Effector memory CD4-positive, alpha-beta T cell (primary cell): ENCODE data around the gene TSPAN5.

ENCODE experiments used
- DNase-seq, 3 donors: peaks; one replicate each; pipeline ENCODE4 v3.0.0-alpha.2; 2020
- H3K27ac ChIP-seq: 2 replicates; pipeline ENCODE4 v1.7.0; 2013; ENCODE audit warnings: mild to moderate bottlenecking, low read length, moderate library complexity; ENCODE audit not compliant: insufficient read depth, poor library complexity, severe bottlenecking
- H3K27me3 ChIP-seq: replicated peaks from 2 replicates; pipeline ENCODE4 v1.7.0; 2013; ENCODE audit warnings: mild to moderate bottlenecking, low read length; ENCODE audit not compliant: insufficient read depth, control insufficient read depth, poor library complexity, severe bottlenecking
- H3K36me3 ChIP-seq: 2 replicates; pipeline ENCODE4 v1.7.0; 2013; ENCODE audit warnings: mild to moderate bottlenecking, low read length, moderate library complexity; ENCODE audit not compliant: control insufficient read depth, insufficient read depth
- H3K4me1 ChIP-seq: 2 replicates; pipeline ENCODE4 v1.7.0; 2013; ENCODE audit warnings: low read length, mild to moderate bottlenecking; ENCODE audit not compliant: control insufficient read depth, insufficient read depth, poor library complexity, severe bottlenecking
- H3K4me3 ChIP-seq: 2 replicates; pipeline ENCODE4 v1.7.0; 2013; ENCODE audit warnings: low read length, low read depth, mild to moderate bottlenecking; ENCODE audit not compliant: insufficient read depth, poor library complexity, severe bottlenecking
- H3K9me3 ChIP-seq: 2 replicates; pipeline ENCODE4 v1.7.0; 2013; ENCODE audit warnings: mild to moderate bottlenecking, low read length, moderate library complexity; ENCODE audit not compliant: control insufficient read depth

Gene TSPAN5

DNA sequence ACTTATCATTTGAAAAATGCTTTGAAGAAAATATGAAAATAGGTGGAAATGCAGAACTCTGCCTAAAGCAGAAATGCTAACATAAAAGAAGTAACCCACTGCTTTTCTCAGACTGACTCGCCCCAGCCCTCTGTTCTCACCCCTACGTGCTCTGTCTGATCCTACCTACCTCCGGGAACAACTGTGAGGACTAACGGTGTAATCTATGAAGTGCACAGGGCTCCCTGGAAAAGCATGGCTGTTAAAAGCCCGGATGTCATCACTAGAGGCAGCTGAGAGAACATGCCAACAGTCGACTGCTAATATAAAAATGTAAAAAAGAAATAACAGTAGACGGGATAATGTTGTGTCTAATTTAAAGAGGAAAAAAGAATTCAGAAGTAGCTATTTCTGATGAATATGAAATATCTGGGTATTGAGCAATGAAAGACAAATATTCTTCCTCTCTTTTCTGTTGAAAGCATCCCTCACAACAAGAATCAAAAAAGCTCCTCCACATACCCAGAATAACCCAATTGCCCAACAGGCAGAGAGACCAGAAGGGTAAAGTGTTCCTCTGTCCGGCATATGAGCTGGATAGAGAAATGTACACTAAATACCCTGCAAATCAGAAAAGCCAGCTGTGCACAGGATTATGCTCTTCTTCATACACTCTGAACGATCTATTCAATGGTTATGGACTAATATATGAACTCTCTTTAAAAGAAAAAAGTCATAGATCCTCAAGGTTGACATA lies 130.7 kb downstream of the TSPAN5 start:
- H3K9me3 ChIP-seq: no peaks in the 10 kb centered on the region
- H3K27ac ChIP-seq: no peak overlapping the region
- no peak for DNase-seq
- H3K4me3 ChIP-seq: no peak overlapping the region
- H3K27me3 ChIP-seq: no peaks in the 10 kb centered on the region
- no peaks in the 10 kb centered on the region for H3K4me1 ChIP-seq
- no peaks in the 10 kb centered on the region for H3K36me3 ChIP-seq

GRCh38 chr4:98524230-98524629 lies 134.2 kb downstream of the TSPAN5 start:
- Histone ChIP-seq H3K9me3 (no peaks in the 10 kb centered on the region), H3K4me1 (no peaks in the 10 kb centered on the region), H3K27ac (no peak overlapping the region), H3K27me3 (no peaks in the 10 kb centered on the region), H3K4me3 (no peak overlapping the region), H3K36me3 (no peaks in the 10 kb centered on the region)
- no peak for DNase-seq

GRCh38 chr4:98522636-98523395 lies 135.6 kb downstream of the TSPAN5 start:
- Histone ChIP-seq H3K4me3 (no peak overlapping the region), H3K27ac (no peak overlapping the region), H3K27me3 (no peaks in the 10 kb centered on the region), H3K4me1 (no peaks in the 10 kb centered on the region), H3K9me3 (no peaks in the 10 kb centered on the region), H3K36me3 (no peaks in the 10 kb centered on the region)
- DNase-seq: no peak

DNA sequence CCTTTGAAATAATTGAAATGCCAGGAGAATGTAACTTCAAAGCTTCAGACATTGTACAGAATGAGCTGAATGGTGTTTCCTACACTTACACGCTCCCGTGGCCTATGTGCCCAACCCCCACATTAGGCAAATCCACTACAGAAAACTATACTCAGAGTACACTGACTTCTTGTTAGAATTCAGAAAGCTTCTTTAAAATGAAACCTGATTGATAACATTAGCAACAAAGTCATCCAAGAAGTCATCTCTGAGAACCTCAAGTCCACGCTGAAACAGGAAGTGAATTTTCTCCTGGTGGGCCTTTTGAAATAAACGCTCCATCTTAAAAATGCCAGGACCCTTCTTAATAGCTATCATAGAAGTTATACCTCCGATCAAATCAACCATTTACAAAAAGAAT lies 136.3 kb downstream of the TSPAN5 start:
- no peak overlapping the region for H3K27ac ChIP-seq
- H3K27me3 ChIP-seq: no peaks in the 10 kb centered on the region

DNA sequence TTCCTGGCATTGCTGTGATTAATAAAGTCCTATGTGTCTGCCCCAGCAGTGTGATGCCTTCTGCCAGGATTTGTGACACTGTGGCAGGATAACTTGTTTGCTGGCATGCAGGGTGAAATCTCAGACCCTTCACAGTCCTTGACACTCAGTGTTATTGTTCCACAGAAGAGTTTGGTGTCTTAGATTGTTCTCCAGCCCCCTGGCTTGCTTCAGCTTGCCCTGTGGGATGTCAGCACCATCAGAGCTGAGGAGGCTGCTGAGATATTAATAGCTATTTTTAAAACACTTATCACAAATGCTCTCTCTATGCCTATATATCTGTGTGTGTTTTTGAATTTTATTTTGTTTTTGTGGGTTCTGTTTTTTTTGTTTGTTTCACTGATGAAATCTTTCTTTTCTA lies 136.9 kb downstream of the TSPAN5 start:
- no peaks in the 10 kb centered on the region for H3K4me1 ChIP-seq
- H3K27me3 ChIP-seq: no peaks in the 10 kb centered on the region
- H3K4me3 ChIP-seq: no peak overlapping the region
- no peaks in the 10 kb centered on the region for H3K36me3 ChIP-seq
- DNase-seq: no peak
- H3K9me3 ChIP-seq: no peaks in the 10 kb centered on the region
- no peak overlapping the region for H3K27ac ChIP-seq

More for the DNA sequence above, 136.3 kb downstream of the TSPAN5 start:
- no peak overlapping the region for H3K4me3 ChIP-seq
- no peaks in the 10 kb centered on the region for H3K36me3 ChIP-seq
- DNase-seq: no peak
- H3K4me1 ChIP-seq: no peaks in the 10 kb centered on the region
- H3K9me3 ChIP-seq: no peaks in the 10 kb centered on the region

GRCh38 chr4:98519268-98519977 lies 139.0 kb downstream of the TSPAN5 start:
- H3K4me1 ChIP-seq: no peaks in the 10 kb centered on the region
- DNase-seq: no peak
- H3K27me3 ChIP-seq: no peaks in the 10 kb centered on the region
- H3K4me3 ChIP-seq: no peak overlapping the region
- no peaks in the 10 kb centered on the region for H3K9me3 ChIP-seq
- no peaks in the 10 kb centered on the region for H3K36me3 ChIP-seq
- no peak overlapping the region for H3K27ac ChIP-seq

DNA sequence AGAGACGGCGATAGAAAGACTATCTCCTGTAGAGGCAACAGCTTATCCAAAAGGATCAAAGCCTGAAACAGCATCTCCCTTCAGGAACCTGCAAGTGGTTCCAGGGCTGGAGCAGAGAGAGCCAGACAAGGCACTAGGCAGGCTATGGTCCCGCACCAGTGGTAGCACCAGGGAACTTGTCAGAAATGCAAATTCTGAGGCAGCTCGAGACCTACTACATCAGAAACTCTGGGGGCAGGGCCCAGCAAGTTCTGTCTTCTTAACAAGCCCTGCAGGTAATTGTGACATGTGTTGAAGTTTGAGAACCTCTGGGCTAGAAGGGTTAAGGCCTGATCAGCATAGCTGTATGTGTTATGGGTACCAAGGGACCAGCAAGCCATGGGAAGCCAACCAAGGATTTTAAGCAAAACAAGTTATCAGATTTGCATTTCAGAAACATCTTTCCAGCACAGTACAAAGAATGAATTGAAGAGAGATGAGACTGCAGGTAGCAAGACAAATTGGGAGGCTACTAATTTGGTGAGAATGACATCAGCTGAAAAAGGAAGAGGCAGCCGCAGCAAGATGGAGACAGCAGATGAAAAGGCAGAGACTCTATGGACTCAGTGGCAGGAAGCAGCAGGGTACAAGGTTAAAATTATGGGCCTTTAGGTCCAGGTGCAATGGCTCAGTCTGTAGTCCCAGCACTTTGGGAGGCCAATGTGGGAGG lies 139.7 kb downstream of the TSPAN5 start:
- H3K36me3 ChIP-seq: no peaks in the 10 kb centered on the region
- DNase-seq: no peak
- H3K4me1 ChIP-seq: no peaks in the 10 kb centered on the region
- H3K9me3 ChIP-seq: no peaks in the 10 kb centered on the region
- H3K27ac ChIP-seq: no peak overlapping the region
- no peak overlapping the region for H3K4me3 ChIP-seq
- H3K27me3 ChIP-seq: no peaks in the 10 kb centered on the region

DNA sequence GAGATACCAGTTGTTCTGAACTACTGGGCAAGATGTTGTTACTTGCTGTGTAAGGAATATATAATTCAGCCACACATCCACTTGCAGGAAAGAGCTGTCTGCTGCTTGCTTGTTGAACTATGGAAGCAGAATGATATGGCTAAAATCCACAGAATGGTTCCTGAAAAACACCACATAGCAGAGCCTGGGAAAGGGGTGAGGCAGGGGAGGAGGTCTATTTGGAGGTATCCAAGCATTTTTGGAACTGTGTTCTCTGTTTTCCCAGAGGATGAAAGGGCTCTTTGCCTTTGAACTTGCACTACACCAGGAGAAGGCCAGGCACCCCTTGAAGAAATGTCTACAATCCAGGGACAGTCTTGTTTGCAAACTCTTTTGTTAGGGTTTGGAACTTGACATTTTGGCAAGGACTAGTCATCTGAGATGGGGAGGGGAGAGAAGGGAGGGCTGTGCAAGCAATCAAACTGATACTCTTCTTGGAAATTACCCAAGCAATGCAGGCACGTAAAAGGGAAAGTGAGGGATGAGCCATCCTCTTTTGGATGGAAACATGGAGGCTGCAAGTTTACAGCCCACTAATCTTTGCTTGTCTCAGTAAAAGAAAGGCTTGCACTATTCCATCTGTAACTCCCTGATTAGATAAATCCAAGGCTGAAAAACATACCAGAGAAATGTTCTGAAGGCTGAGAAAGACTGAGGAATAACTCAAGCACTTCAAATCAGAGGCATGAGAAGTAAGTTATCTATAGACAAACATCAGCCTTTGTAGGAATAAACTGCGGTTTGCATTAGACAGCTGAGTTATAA lies 141.0 kb downstream of the TSPAN5 start:
- Histone ChIP-seq H3K27ac (no peak overlapping the region), H3K36me3 (no peaks in the 10 kb centered on the region), H3K27me3 (no peaks in the 10 kb centered on the region), H3K4me3 (no peak overlapping the region), H3K9me3 (no peaks in the 10 kb centered on the region), H3K4me1 (no peaks in the 10 kb centered on the region)
- no peak for DNase-seq

- Histone ChIP-seq H3K27me3 (no peaks in the 10 kb centered on the region), H3K36me3 (no peaks in the 10 kb centered on the region), H3K27ac (no peak overlapping the region), H3K4me1 (no peaks in the 10 kb centered on the region), H3K4me3 (no peak overlapping the region), H3K9me3 (no peaks in the 10 kb centered on the region)
- DNase-seq: no peak
Measured at GRCh38 chr4:98516441-98517217, 141.8 kb downstream of the TSPAN5 start.
